Breast epithelium (tissue), 4 donors: ENCODE results near the gene LIPJ. TPM values are rescaled to one million over a fixed set of nuclear protein-coding genes. Genes with fewer than 3 reads are reported as not detected.

ENCODE experiments used
- DNase-seq, 2 donors: peaks; one replicate each; pipeline ENCODE4 v3.0.0-alpha.2; 2019; ENCODE audit warnings: low spot score in 2 of 2
- H3K27ac ChIP-seq, 2 donors: fragments of 200-600 bp; sonication (generic) in 1 of 2; one replicate each; pipeline ENCODE4 v1.5.1; 2016 to 2019; ENCODE audit warnings: mild to moderate bottlenecking in 1 of 2
- H3K27me3 ChIP-seq, 2 donors: fragments of 200-600 bp; sonication (generic) in 1 of 2; one replicate each; pipeline versions ENCODE4 v1.5.1 to v1.6.0; 2017 to 2019; ENCODE audit warnings: control low read depth in 1 of 2, mild to moderate bottlenecking in 1 of 2
- H3K36me3 ChIP-seq: fragments of 200-600 bp; one replicate; pipeline ENCODE4 v1.5.1; 2019
- H3K4me1 ChIP-seq, 2 donors: fragments of 200-600 bp; sonication (generic); one replicate each; pipeline ENCODE4 v1.5.1; 2016 to 2019; ENCODE audit warnings: control low read depth in 1 of 2
- H3K4me3 ChIP-seq, 3 donors: fragments of 200-600 bp; sonication (generic); 1 replicate in 2 of 3; 2 replicates in 1 of 3; pipeline ENCODE4 v1.5.1; 2016 to 2019; ENCODE audit warnings: mild to moderate bottlenecking in 3 of 3, moderate library complexity in 2 of 3
- H3K9me3 ChIP-seq, 2 donors: fragments of 200-600 bp; sonication (generic) in 1 of 2; one replicate each; pipeline ENCODE4 v1.5.1; 2016 to 2019; ENCODE audit warnings: control low read depth in 1 of 2
- POLR2A ChIP-seq: fragments of 450-650 bp; IDR thresholded peaks from one replicate; pipeline ENCODE4 v1.6.1; 2016; ENCODE audit warnings: antibody characterized with exemption, mild to moderate bottlenecking, moderate library complexity
- POLR2AphosphoS5 ChIP-seq, 3 donors: sonication (generic); formaldehyde crosslinking; IDR thresholded peaks; one replicate each; pipeline ENCODE4 v1.6.1; 2017; ENCODE audit warnings: antibody characterized with exemption in 3 of 3
- intact Hi-C: fragments of 100-400 bp; cut with DNase I; formaldehyde crosslinking; loops from one replicate; pipeline ENCODE4 v1.15.1; 2023; ENCODE audit warnings: low total_unique reads
- total RNA-seq, 3 donors: library from RNA; depleted of rRNA; stranded (reverse); fragments of >200 nt; gene quantifications; one replicate each; pipeline ENCODE4 v1.1.0, GENCODE V29; 2016
- TF ChIP-seq, protein P1 (sequence below), 3 donors: fragments of 450-650 bp; IDR thresholded peaks; one replicate each; pipeline ENCODE4 v1.5.1; 2016 to 2017; ENCODE audit warnings: antibody characterized with exemption in 3 of 3, mild to moderate bottlenecking in 3 of 3, moderate library complexity in 3 of 3

The LIPJ gene
- total RNA-seq, 3 donors from 2014 or later, result 0.32 to 2.5 (median 0.33) TPM

GRCh38 chr10:88640186-88640585, 53.6 kb downstream of the LIPJ start:
- no peaks in the 10 kb centered on the region for H3K36me3 ChIP-seq
- DNase-seq, result no peak
- no peaks in the 10 kb centered on the region for H3K27me3 ChIP-seq
- no peak overlapping the region for H3K4me3 ChIP-seq
- no peak overlapping the region for H3K27ac ChIP-seq
- H3K9me3 ChIP-seq, result peaks cover 0 to 14% of the 10 kb centered on the region in 2 donors
- TF ChIP-seq POLR2A (no peak), POLR2AphosphoS5 (IDR thresholded peaks at IDR 0.05) (no peak)
- TF ChIP-seq, protein P1, sequence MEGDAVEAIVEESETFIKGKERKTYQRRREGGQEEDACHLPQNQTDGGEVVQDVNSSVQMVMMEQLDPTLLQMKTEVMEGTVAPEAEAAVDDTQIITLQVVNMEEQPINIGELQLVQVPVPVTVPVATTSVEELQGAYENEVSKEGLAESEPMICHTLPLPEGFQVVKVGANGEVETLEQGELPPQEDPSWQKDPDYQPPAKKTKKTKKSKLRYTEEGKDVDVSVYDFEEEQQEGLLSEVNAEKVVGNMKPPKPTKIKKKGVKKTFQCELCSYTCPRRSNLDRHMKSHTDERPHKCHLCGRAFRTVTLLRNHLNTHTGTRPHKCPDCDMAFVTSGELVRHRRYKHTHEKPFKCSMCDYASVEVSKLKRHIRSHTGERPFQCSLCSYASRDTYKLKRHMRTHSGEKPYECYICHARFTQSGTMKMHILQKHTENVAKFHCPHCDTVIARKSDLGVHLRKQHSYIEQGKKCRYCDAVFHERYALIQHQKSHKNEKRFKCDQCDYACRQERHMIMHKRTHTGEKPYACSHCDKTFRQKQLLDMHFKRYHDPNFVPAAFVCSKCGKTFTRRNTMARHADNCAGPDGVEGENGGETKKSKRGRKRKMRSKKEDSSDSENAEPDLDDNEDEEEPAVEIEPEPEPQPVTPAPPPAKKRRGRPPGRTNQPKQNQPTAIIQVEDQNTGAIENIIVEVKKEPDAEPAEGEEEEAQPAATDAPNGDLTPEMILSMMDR (IDR thresholded peaks at IDR 0.05), result no peak
- no peaks in the 10 kb centered on the region for H3K4me1 ChIP-seq
- intact Hi-C loops, result no loop called here

DNA sequence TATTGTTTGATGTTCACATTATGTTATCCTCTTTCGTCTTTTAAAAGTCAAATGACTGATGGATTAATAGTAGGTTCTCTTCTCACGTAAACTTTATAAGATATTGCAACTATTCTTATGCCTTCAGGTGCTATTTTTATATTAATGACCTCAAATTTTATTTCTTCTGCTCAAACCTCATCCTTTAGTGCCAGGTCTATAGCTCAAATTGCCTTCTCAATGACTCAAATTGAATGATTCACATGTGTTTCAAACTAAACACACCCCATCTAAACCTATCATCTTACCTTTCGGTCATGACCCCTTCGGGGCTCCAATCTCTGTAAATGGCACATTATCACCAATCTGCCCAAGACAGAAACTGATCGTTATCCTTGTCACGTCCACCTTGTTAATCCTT, 55.6 kb downstream of the LIPJ start:
- no peaks in the 10 kb centered on the region for H3K36me3 ChIP-seq
- no peaks in the 10 kb centered on the region for H3K4me1 ChIP-seq
- no peaks in the 10 kb centered on the region for H3K27me3 ChIP-seq
- H3K4me3 ChIP-seq, result no peak overlapping the region
- TF ChIP-seq POLR2AphosphoS5 (IDR thresholded peaks at IDR 0.05) (no peak), POLR2A (no peak)
- TF ChIP-seq, protein P1 (IDR thresholded peaks at IDR 0.05), result no peak
- DNase-seq, result no peak
- no peak overlapping the region for H3K27ac ChIP-seq
- peaks cover 0 to 14% of the 10 kb centered on the region in 2 donors for H3K9me3 ChIP-seq
- intact Hi-C loops, result no loop called here

GRCh38 chr10:88642963-88643362, 56.4 kb downstream of the LIPJ start:
- Histone ChIP-seq H3K36me3 (no peaks in the 10 kb centered on the region), H3K4me1 (no peaks in the 10 kb centered on the region), H3K27ac (no peak overlapping the region), H3K27me3 (no peaks in the 10 kb centered on the region), H3K4me3 (no peak overlapping the region), H3K9me3 (peaks cover 0 to 10% of the 10 kb centered on the region in 2 donors)
- DNase-seq, result no peak
- TF ChIP-seq, protein P1 (IDR thresholded peaks at IDR 0.05), result no peak
- TF ChIP-seq POLR2AphosphoS5 (IDR thresholded peaks at IDR 0.05) (no peak), POLR2A (no peak)
- intact Hi-C loops, result no loop called here

DNA sequence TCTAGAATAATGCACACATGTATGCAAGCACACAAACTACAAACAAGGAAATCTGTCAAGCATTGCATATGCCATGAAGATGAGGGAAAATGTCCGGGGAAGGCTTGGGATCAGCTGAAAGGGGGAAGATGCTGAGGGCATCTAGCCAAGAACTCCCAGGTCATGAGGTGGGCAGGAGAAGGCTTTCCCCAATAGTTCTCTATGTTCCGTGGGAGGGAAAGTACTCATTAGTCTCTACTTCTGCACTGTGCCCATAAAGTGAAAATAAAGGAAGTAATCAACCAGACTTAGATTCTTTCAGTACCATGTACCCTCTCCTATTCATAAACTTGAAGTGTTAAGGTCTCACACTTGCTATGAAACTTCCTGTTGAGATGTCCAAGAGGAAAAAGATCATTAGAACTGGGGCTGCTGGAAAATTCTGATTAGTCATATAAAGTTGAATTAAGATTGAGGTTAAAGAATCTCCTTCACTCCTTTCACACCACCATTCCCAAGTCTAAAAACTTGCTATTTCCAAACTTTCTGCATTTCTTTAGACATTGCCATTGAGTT, 60.6 kb downstream of the LIPJ start:
- H3K27ac ChIP-seq, result no peak overlapping the region
- no peak overlapping the region for H3K4me3 ChIP-seq
- no peaks in the 10 kb centered on the region for H3K27me3 ChIP-seq
- no peaks in the 10 kb centered on the region for H3K36me3 ChIP-seq
- no peak for TF ChIP-seq POLR2A
- no peak for TF ChIP-seq POLR2AphosphoS5 (IDR thresholded peaks at IDR 0.05)
- TF ChIP-seq, protein P1 (IDR thresholded peaks at IDR 0.05), result no peak
- DNase-seq, result no peak
- intact Hi-C loops, result no loop called here
- no peaks in the 10 kb centered on the region for H3K9me3 ChIP-seq
- H3K4me1 ChIP-seq, result no peaks in the 10 kb centered on the region

DNA sequence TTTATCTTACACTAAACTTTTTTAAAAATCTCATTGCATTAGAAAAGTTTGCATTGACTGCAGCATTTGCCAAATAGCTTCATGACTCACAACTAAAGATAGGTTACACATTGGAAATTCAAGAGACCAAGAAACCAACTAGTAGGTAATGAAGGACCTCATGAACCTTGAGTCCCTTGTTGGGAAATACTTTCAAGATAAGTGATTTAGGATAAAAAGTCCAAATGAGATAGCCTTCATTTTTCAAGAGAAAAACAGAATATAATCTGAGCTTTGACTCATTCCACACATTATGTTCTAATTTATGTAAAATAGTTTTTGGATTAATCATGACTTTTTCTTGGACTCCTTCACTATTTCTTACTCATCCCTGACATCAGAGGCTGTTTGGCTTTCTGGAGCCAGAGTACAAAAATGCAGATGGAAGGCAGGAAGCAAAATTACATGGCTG, 64.6 kb downstream of the LIPJ start:
- H3K27me3 ChIP-seq, result no peaks in the 10 kb centered on the region
- TF ChIP-seq POLR2AphosphoS5 (IDR thresholded peaks at IDR 0.05) (no peak), POLR2A (no peak)
- TF ChIP-seq, protein P1 (IDR thresholded peaks at IDR 0.05), result no peak
- H3K36me3 ChIP-seq, result no peaks in the 10 kb centered on the region
- no peak overlapping the region for H3K27ac ChIP-seq
- intact Hi-C loops, result no loop called here
- no peak for DNase-seq
- no peak overlapping the region for H3K4me3 ChIP-seq
- H3K4me1 ChIP-seq, result no peaks in the 10 kb centered on the region
- no peaks in the 10 kb centered on the region for H3K9me3 ChIP-seq
